Occipital lobe (tissue), 2 donors: ENCODE data around the gene BEND2. TPM values are rescaled to one million over a fixed set of nuclear protein-coding genes. Genes with fewer than 3 reads are reported as not detected.
"Not testable (repeated sequence)": the region's sequence is repeated elsewhere in the genome, so short reads cannot be mapped to it uniquely, and the experiment has no call there.

Experiments
- DNase-seq: peaks from one replicate; lab custom pipeline; 2025; lab: John Stamatoyannopoulos, UW
- total RNA-seq: library from RNA; depleted of rRNA; stranded (reverse); fragments of >200 nt; gene quantifications from one replicate; pipeline ENCODE4 v1.2.3, GENCODE V29; 2014

BEND2 gene
- total RNA-seq, result under 0.01 TPM

- no peak for DNase-seq
These were observed at the start of gene BEND2 for GRCh38 chrX:18220786-18221185. TSS of gene BEND2 (minus strand) at chrX:18220886. CDS start at chrX:18220750, 136 bp downstream.

- no peak for DNase-seq
These were observed 34.4 kb upstream of the BEND2 start for GRCh38 chrX:18255059-18255458.

GRCh38 chrX:18252644-18253359 is 32.1 kb upstream of the BEND2 start:
- DNase-seq, result no peak

GRCh38 chrX:18229646-18230045 is 9.0 kb upstream of the BEND2 start:
- not testable (repeated sequence) for DNase-seq

GRCh38 chrX:18228069-18228468 is 7.4 kb upstream of the BEND2 start:
- DNase-seq, result no peak

- DNase-seq, result no peak
These were observed 6.8 kb upstream of the BEND2 start for GRCh38 chrX:18227458-18227857.

GRCh38 chrX:18210470-18210869 is 10.2 kb downstream of the BEND2 start:
- no peak for DNase-seq

- no peak for DNase-seq
These were observed 14.0 kb downstream of the BEND2 start for GRCh38 chrX:18206657-18207056.

- no peak for DNase-seq
These were observed 17.1 kb downstream of the BEND2 start for GRCh38 chrX:18203631-18204030.

- DNase-seq, result no peak
These were observed 26.0 kb downstream of the BEND2 start for GRCh38 chrX:18194688-18195087.

GRCh38 chrX:18179446-18179845 is 41.2 kb downstream of the BEND2 start:
- DNase-seq, result no peak

- no peak for DNase-seq
These were observed 45.7 kb downstream of the BEND2 start for GRCh38 chrX:18174971-18175370.

GRCh38 chrX:18174209-18174608 is 46.5 kb downstream of the BEND2 start:
- no peak for DNase-seq

- no peak for DNase-seq
These were observed 47.0 kb downstream of the BEND2 start for GRCh38 chrX:18173494-18174180.

GRCh38 chrX:18172970-18173369 is 47.7 kb downstream of the BEND2 start:
- DNase-seq, result no peak

GRCh38 chrX:18170910-18171309 is 49.8 kb downstream of the BEND2 start:
- no peak for DNase-seq

- DNase-seq, result no peak
These were observed 54.6 kb downstream of the BEND2 start for GRCh38 chrX:18166068-18166467.

- DNase-seq, result no peak
These were observed 60.3 kb downstream of the BEND2 start for GRCh38 chrX:18160369-18160768.

- DNase-seq, result no peak
These were observed 61.7 kb downstream of the BEND2 start for GRCh38 chrX:18158963-18159362.

GRCh38 chrX:18151649-18152048 is 69.0 kb downstream of the BEND2 start:
- no peak for DNase-seq

GRCh38 chrX:18151157-18151556 is 69.5 kb downstream of the BEND2 start:
- no peak for DNase-seq

GRCh38 chrX:18149454-18149853 is 71.2 kb downstream of the BEND2 start:
- no peak for DNase-seq

GRCh38 chrX:18146954-18147353 is 73.7 kb downstream of the BEND2 start:
- DNase-seq, result no peak
